Measurements from ENCODE around the gene ZNF385C.

Gene ZNF385C

GRCh38 chr17:42039794-42040763, 58.2 kb downstream of the ZNF385C start:
- no peak overlapping the region for H3K4me3 ChIP-seq (replicated peaks in 1 of 2; ENCODE audit: low read depth in 2 of 2, low read length in 2 of 2)
- no peak for DNase-seq (ENCODE audit: low read depth in 2 of 2)
- no peak for TF ChIP-seq CTCF (IDR thresholded peaks at IDR 0.05; ENCODE audit: low read depth, low read length)

GRCh38 chr17:42038221-42038973, 59.9 kb downstream of the ZNF385C start:
- no peak for DNase-seq (ENCODE audit: low read depth in 2 of 2)
- H3K4me3 ChIP-seq (replicated peaks in 1 of 2; ENCODE audit: low read depth in 2 of 2, low read length in 2 of 2), result no peak overlapping the region
- TF ChIP-seq CTCF (IDR thresholded peaks at IDR 0.05; ENCODE audit: low read depth, low read length), result no peak

- no peak for TF ChIP-seq CTCF (IDR thresholded peaks at IDR 0.05; ENCODE audit: low read depth, low read length)
Observed at GRCh38 chr17:42034059-42034458, 64.2 kb downstream of the ZNF385C start.

DNA sequence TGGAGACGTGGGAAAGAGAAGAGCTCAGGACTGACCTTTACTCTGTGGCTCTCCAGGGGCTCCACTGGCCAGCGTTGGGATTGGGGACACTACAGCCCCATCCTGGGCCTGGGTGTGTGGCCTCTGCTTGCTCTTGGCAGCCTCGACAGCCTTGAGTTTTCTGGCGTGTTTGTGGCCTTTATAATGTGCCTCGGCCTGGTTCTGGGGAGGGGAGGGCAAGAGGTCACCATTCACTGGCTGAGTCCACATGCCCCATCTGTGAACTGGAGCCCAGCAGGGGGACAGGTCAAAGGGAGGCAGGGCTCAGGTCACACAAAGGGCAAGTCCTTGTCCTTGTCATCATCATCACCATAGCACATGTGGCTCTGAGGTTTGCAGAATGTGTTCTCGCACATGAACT, 66.7 kb downstream of the ZNF385C start:
- DNase-seq (ENCODE audit: low read depth in 2 of 2), result no peak
- no peak overlapping the region for H3K4me3 ChIP-seq (replicated peaks in 1 of 2; ENCODE audit: low read depth in 2 of 2, low read length in 2 of 2)
- no peak for TF ChIP-seq CTCF (IDR thresholded peaks at IDR 0.05; ENCODE audit: low read depth, low read length)

More at GRCh38 chr17:42034059-42034458, 64.2 kb downstream of the ZNF385C start:
- DNase-seq (ENCODE audit: low read depth in 2 of 2), result no peak
- no peak overlapping the region for H3K4me3 ChIP-seq (replicated peaks in 1 of 2; ENCODE audit: low read depth in 2 of 2, low read length in 2 of 2)

GRCh38 chr17:42028791-42029127, 69.5 kb downstream of the ZNF385C start:
- no peak for DNase-seq (ENCODE audit: low read depth in 2 of 2)
- no peak for TF ChIP-seq CTCF (IDR thresholded peaks at IDR 0.05; ENCODE audit: low read depth, low read length)
- no peak overlapping the region for H3K4me3 ChIP-seq (replicated peaks in 1 of 2; ENCODE audit: low read depth in 2 of 2, low read length in 2 of 2)

- peak; percentile 42 for TF ChIP-seq CTCF (IDR thresholded peaks at IDR 0.05; ENCODE audit: low read depth, low read length)
- DNase-seq (ENCODE audit: low read depth in 2 of 2), result peak in 1 of 2 donors; percentile 36
- no peak overlapping the region for H3K4me3 ChIP-seq (replicated peaks in 1 of 2; ENCODE audit: low read depth in 2 of 2, low read length in 2 of 2)
Observed at GRCh38 chr17:42027961-42028790, 70.1 kb downstream of the ZNF385C start.

Measured in cardiac fibroblast (primary cell).